AG08395 (cell line): ENCODE data around the gene GJB4.
A peak's percentile ranks its signal among the peaks of the same experiment; 100 is the strongest.
"Not testable (repeated sequence)": the region's sequence is repeated elsewhere in the genome, so short reads cannot be mapped to it uniquely, and the experiment has no call there.

Experiments used
- DNase-seq: peaks from one replicate; pipeline ENCODE4 v3.0.0; 2012; ENCODE audit warnings: mixed read lengths, low spot score

Gene GJB4

GRCh38 chr1:34800214-34800613 lies 40.7 kb downstream of the GJB4 start:
- no peak for DNase-seq

GRCh38 chr1:34803770-34804169 lies 44.2 kb downstream of the GJB4 start:
- no peak for DNase-seq

- DNase-seq, result peak; percentile 78
These were observed 46.9 kb downstream of the GJB4 start for GRCh38 chr1:34806396-34806795.

GRCh38 chr1:34808051-34808810 lies 48.7 kb downstream of the GJB4 start:
- DNase-seq, result no peak

GRCh38 chr1:34810781-34811180 lies 51.2 kb downstream of the GJB4 start:
- DNase-seq, result not testable (repeated sequence)
